HG03103 (cell line): ENCODE data around the gene NAB1.

Experiments
- ATAC-seq: cut with Tn5 transposase; IDR thresholded peaks from one replicate; pipeline ENCODE4 v1.9.1; 2021; ENCODE audit warnings: low read depth; ENCODE audit not compliant: unreplicated experiment

Gene NAB1

GRCh38 chr2:190636361-190636760 is 12.5 kb upstream of the NAB1 start:
- ATAC-seq = no peak

- ATAC-seq = no peak
Measured at GRCh38 chr2:190637281-190637734, 11.6 kb upstream of the NAB1 start.

GRCh38 chr2:190637903-190638618 is 10.8 kb upstream of the NAB1 start:
- no peak for ATAC-seq

GRCh38 chr2:190640117-190640516 is 8.8 kb upstream of the NAB1 start:
- ATAC-seq = no peak

GRCh38 chr2:190641469-190641868 is 7.4 kb upstream of the NAB1 start:
- ATAC-seq = no peak

- no peak for ATAC-seq
Measured at GRCh38 chr2:190646780-190647522, 1.9 kb upstream of the NAB1 start.

- ATAC-seq = peak; percentile 61
Measured at GRCh38 chr2:190648289-190649034, 421 bp upstream of the NAB1 start.

GRCh38 chr2:190649798-190650390 is 1.0 kb downstream of the NAB1 start:
- ATAC-seq = no peak

- no peak for ATAC-seq
Measured at GRCh38 chr2:190651413-190651812, 2.5 kb downstream of the NAB1 start.

- ATAC-seq = no peak
Measured at GRCh38 chr2:190653231-190653630, 4.3 kb downstream of the NAB1 start.

- no peak for ATAC-seq
Measured at GRCh38 chr2:190653931-190654330, 5.0 kb downstream of the NAB1 start.

- ATAC-seq = no peak
Measured at GRCh38 chr2:190655113-190655512, 6.2 kb downstream of the NAB1 start.

- no peak for ATAC-seq
Measured at GRCh38 chr2:190655570-190655969, 6.7 kb downstream of the NAB1 start.

- ATAC-seq = no peak
Measured at GRCh38 chr2:190656301-190656700, 7.4 kb downstream of the NAB1 start.

- ATAC-seq = no peak
Measured at GRCh38 chr2:190657474-190658255, 8.8 kb downstream of the NAB1 start.

GRCh38 chr2:190659553-190659952 is 10.7 kb downstream of the NAB1 start:
- ATAC-seq = no peak

GRCh38 chr2:190662754-190663153 is 13.9 kb downstream of the NAB1 start:
- ATAC-seq = no peak

GRCh38 chr2:190663348-190663747 is 14.5 kb downstream of the NAB1 start:
- no peak for ATAC-seq

GRCh38 chr2:190663839-190664238 is 15.0 kb downstream of the NAB1 start:
- no peak for ATAC-seq

GRCh38 chr2:190664240-190664639 is 15.4 kb downstream of the NAB1 start:
- no peak for ATAC-seq
